GM19240 (cell line): ENCODE data around the gene HNF4A.

ENCODE experiments used
- DNase-seq: peaks from one replicate; pipeline ENCODE4 v3.0.0; 2011; ENCODE audit warnings: low spot score; ENCODE audit not compliant: insufficient read length

HNF4A gene

DNA sequence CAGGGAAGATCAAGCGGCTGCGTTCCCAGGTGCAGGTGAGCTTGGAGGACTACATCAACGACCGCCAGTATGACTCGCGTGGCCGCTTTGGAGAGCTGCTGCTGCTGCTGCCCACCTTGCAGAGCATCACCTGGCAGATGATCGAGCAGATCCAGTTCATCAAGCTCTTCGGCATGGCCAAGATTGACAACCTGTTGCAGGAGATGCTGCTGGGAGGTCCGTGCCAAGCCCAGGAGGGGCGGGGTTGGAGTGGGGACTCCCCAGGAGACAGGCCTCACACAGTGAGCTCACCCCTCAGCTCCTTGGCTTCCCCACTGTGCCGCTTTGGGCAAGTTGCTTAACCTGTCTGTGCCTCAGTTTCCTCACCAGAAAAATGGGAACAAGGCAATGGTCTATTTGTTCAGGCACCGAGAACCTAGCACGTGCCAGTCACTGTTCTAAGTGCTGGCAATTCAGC is 68.6 kb downstream of the HNF4A start:
- DNase-seq, result no peak

GRCh38 chr20:44425923-44426322 is 70.4 kb downstream of the HNF4A start:
- DNase-seq, result no peak

DNA sequence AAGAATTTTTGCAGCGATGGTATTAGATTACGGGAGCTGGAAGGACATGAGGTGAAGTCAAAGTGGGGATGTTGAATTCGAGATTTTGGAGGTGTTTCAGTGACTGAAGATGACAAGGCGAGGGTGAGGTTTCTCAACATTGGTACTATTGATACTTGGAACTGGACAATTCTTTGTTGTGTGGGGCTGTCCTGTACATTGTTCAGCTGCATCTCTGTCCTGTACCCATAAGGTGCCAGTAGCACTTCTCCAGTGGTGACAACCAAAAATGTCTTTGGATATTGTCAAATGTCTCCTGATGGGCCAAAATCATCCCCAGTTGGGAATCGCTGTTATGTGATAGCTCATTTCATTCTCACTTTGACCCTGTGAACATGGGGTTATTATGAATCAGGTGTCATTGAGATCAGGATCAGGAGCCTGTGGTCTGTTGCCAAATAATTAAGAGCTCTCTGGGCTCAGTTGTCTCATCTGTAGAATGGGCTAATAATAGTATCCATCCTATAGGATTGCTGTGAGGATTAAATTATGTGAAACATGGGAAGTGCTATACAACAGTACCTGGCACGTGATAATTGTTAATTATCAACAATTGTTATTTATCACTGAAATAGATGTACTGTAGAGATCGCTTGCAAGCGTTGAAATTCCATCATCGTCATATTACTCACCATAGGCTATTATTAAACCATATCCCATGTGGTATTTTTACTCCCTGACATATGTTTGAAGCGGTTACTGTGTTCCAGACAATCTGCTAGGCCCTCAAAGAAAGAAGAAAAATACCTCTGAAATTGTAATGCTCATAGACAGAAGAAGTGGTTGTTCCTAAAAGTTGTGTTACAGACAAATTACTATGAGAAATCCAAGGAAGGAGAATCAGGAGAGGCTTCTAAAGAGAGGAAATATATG is 71.6 kb downstream of the HNF4A start:
- no peak for DNase-seq

GRCh38 chr20:44427804-44428173 is 72.3 kb downstream of the HNF4A start:
- DNase-seq, result no peak

DNA sequence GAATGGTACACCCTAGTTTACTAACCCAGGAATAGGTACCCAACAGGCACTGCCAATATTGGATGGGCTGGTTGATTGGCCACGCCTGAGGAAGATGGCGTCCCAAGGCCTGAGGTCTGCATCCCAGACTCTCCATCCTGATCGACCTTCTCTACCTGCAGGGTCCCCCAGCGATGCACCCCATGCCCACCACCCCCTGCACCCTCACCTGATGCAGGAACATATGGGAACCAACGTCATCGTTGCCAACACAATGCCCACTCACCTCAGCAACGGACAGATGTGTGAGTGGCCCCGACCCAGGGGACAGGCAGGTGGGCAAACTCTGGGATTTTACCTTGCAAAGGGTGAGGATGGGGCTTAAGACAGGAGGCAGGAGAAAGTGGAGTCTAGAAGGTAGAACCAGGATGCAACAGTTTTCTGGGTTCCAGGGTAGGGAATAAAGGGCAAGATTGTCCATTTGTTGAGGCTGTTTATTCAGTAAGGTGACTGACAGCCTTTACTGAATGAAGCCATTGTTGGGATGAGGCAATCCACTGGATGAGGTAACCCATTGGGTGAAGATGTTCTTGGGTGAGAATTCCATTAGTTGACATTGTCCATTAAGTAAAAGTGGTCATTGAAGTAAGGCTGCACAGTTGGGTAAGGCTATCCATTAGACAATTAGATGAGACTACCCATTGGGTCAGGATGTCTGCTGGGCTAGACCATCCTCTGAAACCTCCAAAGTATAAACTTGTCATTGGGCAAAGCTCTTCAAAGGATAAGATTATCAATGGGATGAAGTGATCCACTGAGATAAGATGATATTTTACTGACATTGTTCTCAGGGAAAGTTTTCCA is 72.9 kb downstream of the HNF4A start:
- no peak for DNase-seq

DNA sequence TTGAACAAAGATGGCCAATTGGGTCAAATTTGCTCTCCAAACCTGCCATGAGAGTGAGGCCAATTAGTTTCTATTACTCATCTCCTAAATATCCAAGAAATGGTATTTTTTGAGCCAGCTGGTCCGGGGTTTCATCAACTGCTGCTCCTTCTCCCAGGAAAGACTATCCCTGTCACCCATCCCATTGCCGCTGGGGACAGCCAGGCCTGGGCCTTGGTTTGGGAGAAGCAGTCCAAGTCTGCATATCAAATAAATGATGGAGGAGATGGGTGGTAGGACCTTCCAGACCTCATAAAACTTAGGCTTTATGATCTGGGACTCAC is 73.5 kb downstream of the HNF4A start:
- no peak for DNase-seq

- DNase-seq, result no peak
Measured at GRCh38 chr20:44429419-44430269, 74.1 kb downstream of the HNF4A start.

GRCh38 chr20:44430270-44431065 is 75.0 kb downstream of the HNF4A start:
- no peak for DNase-seq

- DNase-seq, result no peak
Measured at GRCh38 chr20:44431118-44431501, 75.6 kb downstream of the HNF4A start.

DNA sequence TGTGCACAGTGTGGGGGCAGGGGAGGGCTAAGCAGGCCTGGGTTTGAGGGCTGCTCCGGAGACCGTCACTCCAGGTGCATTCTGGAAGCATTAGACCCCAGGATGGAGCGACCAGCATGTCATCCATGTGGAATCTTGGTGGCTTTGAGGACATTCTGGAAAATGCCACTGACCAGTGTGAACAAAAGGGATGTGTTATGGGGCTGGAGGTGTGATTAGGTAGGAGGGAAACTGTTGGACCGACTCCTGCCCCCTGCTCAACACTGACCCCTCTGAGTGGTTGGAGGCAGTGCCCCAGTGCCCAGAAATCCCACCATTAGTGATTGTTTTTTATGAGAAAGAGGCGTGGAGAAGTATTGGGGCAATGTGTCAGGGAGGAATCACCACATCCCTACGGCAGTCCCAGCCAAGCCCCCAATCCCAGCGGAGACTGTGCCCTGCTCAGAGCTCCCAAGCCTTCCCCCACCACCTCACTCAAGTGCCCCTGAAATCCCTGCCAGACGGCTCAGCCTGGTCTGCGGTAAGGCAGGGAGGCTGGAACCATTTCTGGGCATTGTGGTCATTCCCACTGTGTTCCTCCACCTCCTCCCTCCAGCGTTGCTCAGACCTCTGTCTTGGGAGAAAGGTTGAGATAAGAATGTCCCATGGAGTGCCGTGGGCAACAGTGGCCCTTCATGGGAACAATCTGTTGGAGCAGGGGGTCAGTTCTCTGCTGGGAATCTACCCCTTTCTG is 76.2 kb downstream of the HNF4A start:
- DNase-seq, result no peak

DNA sequence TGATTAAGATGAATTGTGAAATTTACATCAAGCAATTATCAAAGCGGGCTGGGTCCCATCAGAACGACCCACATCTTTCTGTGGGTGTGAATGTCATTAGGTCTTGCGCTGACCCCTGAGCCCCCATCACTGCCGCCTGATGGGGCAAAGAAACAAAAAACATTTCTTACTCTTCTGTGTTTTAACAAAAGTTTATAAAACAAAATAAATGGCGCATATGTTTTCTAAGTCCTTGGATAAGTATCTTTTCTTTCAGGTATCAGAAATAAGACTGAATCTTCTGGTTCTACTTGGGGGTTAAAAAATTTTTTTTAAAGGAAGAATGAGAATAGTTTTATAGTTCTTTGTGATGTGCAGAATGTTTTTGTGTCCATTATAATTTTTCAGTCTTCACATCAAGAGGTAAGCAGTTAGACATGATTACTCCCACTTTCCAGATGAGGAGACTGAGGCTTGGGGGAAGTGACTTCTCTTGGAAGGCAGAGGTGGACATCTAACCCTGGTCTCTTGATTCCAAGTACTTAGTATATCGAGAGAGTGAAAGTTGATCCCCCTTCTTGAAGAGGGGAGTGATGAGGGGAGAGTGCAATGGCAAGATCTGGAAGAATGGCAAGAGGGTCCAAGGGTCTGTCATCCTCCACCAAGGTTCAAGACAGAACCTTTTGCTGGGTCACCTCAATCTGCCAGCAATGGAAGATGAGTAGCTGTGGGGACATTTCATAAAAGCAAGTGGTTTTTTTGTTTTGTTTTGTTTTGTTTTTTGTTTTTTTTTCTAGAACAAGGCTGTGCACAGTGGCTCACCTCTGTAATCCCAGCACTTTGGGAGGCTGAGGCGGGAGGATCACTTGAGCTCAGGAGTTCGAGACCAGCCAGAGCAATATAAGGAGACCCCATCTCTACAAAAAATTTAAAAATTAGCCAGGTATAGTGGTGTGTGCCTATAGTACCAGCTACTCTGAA is 77.4 kb downstream of the HNF4A start:
- DNase-seq, result no peak

- DNase-seq, result no peak
Measured at GRCh38 chr20:44433751-44434538, 78.4 kb downstream of the HNF4A start.

DNA sequence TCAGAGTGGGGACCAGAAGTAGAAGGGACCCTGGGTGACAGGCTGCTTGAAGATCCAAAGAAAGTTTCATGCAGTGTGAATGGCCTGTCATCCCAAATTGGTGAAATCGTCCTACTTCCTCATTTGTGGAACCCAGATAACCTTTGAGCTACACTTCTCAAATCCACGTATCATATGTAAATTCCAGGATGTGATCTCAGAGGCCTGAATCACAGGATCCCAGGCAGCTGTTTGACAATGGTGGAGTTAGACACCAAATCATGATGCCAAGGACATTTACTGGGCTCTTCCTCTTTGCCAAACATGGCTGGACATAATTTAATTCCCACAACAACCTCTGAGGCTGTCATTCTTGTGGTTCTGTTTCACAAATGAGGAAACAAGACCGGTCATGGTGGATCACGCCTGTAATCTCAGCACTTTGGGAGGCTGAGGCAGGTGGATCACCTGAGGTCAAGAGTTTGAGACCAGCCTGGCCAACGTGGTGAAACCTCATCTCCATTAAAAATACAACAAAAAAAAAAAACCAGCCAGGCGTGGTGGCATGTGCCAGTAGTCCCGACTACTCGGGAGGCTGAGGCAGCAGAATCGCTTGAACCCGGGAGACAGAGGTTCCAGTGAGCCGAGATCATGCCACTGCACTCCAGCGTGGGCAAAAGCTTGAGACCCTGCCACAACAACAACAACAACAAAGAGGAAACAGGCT is 80.3 kb downstream of the HNF4A start:
- DNase-seq, result no peak

DNA sequence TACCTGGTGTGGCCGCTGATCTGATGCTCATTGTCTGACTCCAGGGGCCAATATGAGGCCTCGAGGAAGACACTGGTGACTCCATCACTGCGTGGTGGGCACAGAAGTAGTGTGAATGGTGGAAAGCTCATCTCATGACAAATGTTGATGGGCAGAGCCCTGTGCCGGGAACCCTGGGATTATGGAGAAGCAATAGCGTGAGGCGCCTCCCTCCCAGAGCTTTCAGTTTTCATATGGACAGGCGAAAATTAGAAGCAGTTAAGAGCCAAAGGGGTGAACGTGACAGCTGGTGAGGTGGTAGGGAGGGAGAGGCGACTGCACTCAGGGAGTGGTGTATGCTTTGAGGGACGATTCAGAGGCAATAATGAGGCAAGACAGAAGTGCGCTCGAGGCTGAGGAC is 80.9 kb downstream of the HNF4A start:
- DNase-seq, result no peak

DNA sequence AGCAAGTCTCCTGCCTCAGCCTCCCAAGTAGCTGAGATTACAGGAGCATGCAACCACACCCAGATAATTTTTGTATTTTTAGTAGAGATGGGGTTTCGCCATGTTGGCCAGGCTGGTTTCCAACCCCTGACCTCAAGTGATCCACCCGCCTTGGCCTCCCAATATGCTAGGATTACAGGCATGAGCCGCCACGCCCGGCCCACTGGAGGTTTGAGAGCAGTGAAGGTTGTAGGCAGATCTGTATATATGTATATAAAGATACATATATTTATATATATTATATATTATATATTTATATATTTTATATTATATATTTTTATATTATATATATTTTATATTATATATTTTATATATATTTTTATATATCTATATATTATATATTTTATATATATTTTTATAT is 82.0 kb downstream of the HNF4A start:
- DNase-seq, result no peak

- DNase-seq, result no peak
Measured at GRCh38 chr20:44438782-44439181, 83.3 kb downstream of the HNF4A start.

DNA sequence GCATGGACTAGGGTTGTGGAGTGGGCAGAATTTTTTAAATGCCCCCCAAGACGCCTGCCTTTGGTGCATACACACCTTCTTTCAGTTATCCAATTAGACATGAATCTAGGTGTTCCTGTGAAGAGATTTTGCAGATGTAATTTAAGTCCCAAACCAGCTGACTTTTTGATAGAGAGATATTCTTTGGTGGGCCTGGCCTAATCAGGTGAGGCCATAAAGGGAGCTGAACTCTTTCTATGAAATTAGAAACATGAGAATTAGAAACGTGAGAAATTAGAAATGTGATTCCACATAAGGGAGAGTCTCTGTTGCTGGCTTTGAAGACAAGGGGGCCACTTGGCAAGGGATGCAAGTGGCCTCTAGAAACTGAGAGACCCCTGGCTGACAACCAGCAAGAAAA is 83.8 kb downstream of the HNF4A start:
- no peak for DNase-seq
